Gastrocnemius medialis (tissue), 4 donors: ENCODE measurements around the gene DPH2. TPM values are rescaled to one million over a fixed set of nuclear protein-coding genes. Genes with fewer than 3 reads are reported as not detected.

Source experiments
- ATAC-seq, 2 donors: fragments of 150-250 bp; one replicate each; pipeline ENCODE4 v1.9.1; 2016
- DNase-seq, 2 donors: peaks; one replicate each; pipeline ENCODE4 v3.0.0-alpha.2; 2019
- H3K27ac ChIP-seq, 4 donors: fragments of 200-600 bp; sonication (generic); 1 replicate in 1 of 4; 2 replicates in 3 of 4; pipeline ENCODE4 v1.5.1; 2016 to 2018; ENCODE audit warnings: mild to moderate bottlenecking in 2 of 4, moderate library complexity in 1 of 4
- H3K27me3 ChIP-seq, 3 donors: fragments of 200-600 bp; sonication (generic) in 2 of 3; 1 replicate in 1 of 3; 2 replicates in 2 of 3; pipeline versions ENCODE4 v1.5.1 to v1.6.0; 2016 to 2019; ENCODE audit warnings: mild to moderate bottlenecking in 1 of 3, moderate library complexity in 1 of 3
- H3K36me3 ChIP-seq, 2 donors: fragments of 200-600 bp; sonication (generic) in 1 of 2; one replicate each; pipeline ENCODE4 v1.5.1; 2017 to 2018
- H3K4me1 ChIP-seq, 2 donors: fragments of 200-600 bp; sonication (generic) in 1 of 2; one replicate each; pipeline ENCODE4 v1.5.1; 2016 to 2017; ENCODE audit warnings: mild to moderate bottlenecking in 2 of 2
- H3K4me3 ChIP-seq, 4 donors: fragments of 200-600 bp; sonication (generic) in 3 of 4; 1 replicate in 1 of 4; 2 replicates in 3 of 4; pipeline ENCODE4 v1.5.1; 2016 to 2019; ENCODE audit warnings: mild to moderate bottlenecking in 2 of 4
- H3K9me3 ChIP-seq, 3 donors: fragments of 200-600 bp; sonication (generic) in 2 of 3; 1 replicate in 1 of 3; 2 replicates in 2 of 3; pipeline ENCODE4 v1.5.1; 2016 to 2019
- CTCF ChIP-seq, 5 experiments: fragments of 450-650 bp in 3 of 5; fragments of 200-600 bp in 2 of 5; sonication (generic) in 2 of 5; IDR thresholded peaks in 4 of 5; conservative IDR thresholded peaks in 1 of 5; 1 replicate in 4 of 5; 2 replicates in 1 of 5; pipeline ENCODE4 v1.5.1; 2016 to 2019; ENCODE audit warnings: antibody characterized with exemption in 5 of 5, mild to moderate bottlenecking in 3 of 5, moderate library complexity in 3 of 5
- POLR2A ChIP-seq, 2 donors: fragments of 450-650 bp; IDR thresholded peaks; one replicate each; pipeline ENCODE4 v1.6.1; 2017; ENCODE audit warnings: antibody characterized with exemption in 2 of 2, mild to moderate bottlenecking in 2 of 2, moderate library complexity in 2 of 2
- in situ Hi-C, 4 donors: fragments of 200-750 bp; cut with MboI; loops; one replicate each; pipeline versions ENCODE4 v1.15.0 to v1.8.0; 2017; ENCODE audit warnings: low sequenced_read_pairs in 4 of 4
- intact Hi-C: fragments of 100-400 bp; cut with DNase I; formaldehyde crosslinking; loops from one replicate; pipeline ENCODE4 v1.15.1; 2023; ENCODE audit warnings: low total_unique reads
- total RNA-seq, 4 donors: library from RNA; depleted of rRNA; stranded (reverse); fragments of >200 nt; gene quantifications; one replicate each; pipeline versions ENCODE4 v1.1.0 to v1.2.3, GENCODE V29; 2016

DPH2 gene
- total RNA-seq, 4 donors from 2014 or later, result 53.1 to 68.3 (median 55.3) TPM

DNA sequence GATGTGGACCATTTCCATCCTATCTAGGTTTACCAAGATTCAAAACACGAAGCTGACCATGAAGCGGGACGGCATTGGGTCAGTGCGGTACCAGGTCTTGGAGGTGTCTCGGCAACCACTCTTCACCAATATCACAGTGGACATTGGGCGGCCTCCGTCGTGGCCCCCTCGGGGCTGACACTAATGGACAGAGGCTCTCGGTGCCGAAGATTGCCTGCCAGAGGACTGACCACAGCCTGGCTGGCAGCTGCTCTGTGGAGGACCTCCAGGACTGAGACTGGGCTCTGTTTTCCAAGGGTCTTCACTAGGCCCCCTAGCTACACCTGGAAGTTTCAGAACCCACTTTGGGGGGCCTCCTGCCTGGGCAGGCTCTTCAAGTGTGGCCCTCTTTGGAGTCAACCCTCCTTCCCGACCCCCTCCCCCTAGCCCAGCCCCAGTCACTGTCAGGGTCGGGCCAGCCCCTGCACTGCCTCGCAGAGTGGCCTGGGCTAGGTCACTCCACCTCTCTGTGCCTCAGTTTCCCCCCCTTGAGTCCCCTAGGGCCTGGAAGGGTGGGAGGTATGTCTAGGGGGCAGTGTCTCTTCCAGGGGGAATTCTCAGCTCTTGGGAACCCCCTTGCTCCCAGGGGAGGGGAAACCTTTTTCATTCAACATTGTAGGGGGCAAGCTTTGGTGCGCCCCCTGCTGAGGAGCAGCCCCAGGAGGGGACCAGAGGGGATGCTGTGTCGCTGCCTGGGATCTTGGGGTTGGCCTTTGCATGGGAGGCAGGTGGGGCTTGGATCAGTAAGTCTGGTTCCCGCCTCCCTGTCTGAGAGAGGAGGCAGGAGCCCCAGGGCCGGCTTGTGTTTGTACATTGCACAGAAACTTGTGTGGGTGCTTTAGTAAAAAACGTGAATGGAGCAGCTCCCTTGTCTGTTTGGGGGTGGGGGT is 20.7 kb downstream of the DPH2 start:
- no peak for DNase-seq
- Histone ChIP-seq H3K36me3 (no peaks in the 10 kb centered on the region), H3K27ac (peak overlapping the region; percentile 71 to 83 (median 76)), H3K4me3 (peak overlapping the region; percentile 63 to 95 (median 70)), H3K9me3 (no peaks in the 10 kb centered on the region), H3K4me1 (peaks cover 0 to 17% of the 10 kb centered on the region in 2 donors), H3K27me3 (no peaks in the 10 kb centered on the region)
- ATAC-seq, result no peak
- in situ Hi-C loops, result loop anchor here in 1 of 4 donors (10.0 kb wide), 1 partner anchor 54 kb away; no protein-coding TSS in a partner anchor
- TF ChIP-seq POLR2A (IDR thresholded peaks at IDR 0.05) (no peak), CTCF (IDR thresholded peaks at IDR 0.05 in 4 of 5, conservative IDR thresholded peaks at IDR 0.05 in 1 of 5) (no peak)
- intact Hi-C loops, result loop anchor here (1.0 to 5.0 kb wide), 2 partner anchors 10 to 42 kb away; partner anchors contain the start of gene SLC6A9

- Histone ChIP-seq H3K36me3 (no peaks in the 10 kb centered on the region), H3K4me1 (peaks cover 0 to 17% of the 10 kb centered on the region in 2 donors), H3K27ac (peak overlapping the region; percentile 71 to 83 (median 76)), H3K4me3 (peak overlapping the region; percentile 63 to 95 (median 70)), H3K9me3 (no peaks in the 10 kb centered on the region), H3K27me3 (no peaks in the 10 kb centered on the region)
- DNase-seq, result no peak
- intact Hi-C loops, result loop anchor here (1.0 to 5.0 kb wide), 2 partner anchors 11 to 41 kb away; partner anchors contain the start of gene SLC6A9
- TF ChIP-seq POLR2A (IDR thresholded peaks at IDR 0.05), result no peak
- TF ChIP-seq CTCF (IDR thresholded peaks at IDR 0.05 in 4 of 5, conservative IDR thresholded peaks at IDR 0.05 in 1 of 5), result no peak
- in situ Hi-C loops, result loop anchor here in 1 of 4 donors (10.0 kb wide), 1 partner anchor 54 kb away; no protein-coding TSS in a partner anchor
- ATAC-seq, result peak; percentile 37 to 54
Observed at GRCh38 chr1:43991200-43991475, 21.3 kb downstream of the DPH2 start.

DNA sequence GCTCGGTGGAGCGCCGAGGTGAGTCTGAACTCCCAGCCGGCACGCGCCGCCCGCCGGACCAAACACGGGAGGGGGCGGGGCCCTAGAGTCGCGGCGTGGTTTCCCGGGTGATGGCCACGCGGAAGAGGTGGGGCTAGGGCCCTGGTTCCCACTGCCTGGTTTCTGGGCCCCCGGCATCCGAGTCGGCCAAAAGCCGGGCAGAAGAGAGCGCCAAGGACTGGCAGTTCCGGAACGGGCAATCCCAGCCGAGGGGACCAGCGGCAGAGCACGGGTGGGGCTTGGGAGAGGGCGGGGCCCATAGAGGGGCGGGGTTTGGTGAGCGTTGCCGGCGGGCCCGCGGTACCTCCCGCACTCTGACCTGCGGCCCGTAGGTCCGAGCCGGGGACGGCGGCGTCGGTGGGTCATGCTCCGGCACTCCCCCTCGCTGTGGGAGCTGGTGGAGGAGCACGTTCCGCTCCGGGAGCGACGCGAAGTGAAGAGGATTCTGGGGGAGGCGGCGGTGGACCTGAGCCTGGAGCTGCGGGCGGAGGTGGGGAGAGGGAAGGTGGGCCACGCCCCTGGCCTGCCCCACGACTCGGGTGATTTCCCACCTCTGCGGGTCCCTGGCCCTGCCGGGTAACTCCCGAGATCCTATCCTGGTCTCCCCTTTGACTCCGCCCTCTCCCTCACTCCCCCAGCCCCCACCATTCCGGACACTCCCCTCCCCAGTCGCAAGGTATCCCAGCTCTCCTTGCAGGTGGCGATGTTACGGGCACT is 21.8 kb downstream of the DPH2 start, which contains the start of gene CCDC24:
TSS of gene CCDC24 (plus strand) at position 124 of the 756 bp plus-strand sequence. CDS start at position 404, 280 bp downstream.
- ATAC-seq, result peak; percentile 89 to 92
- Histone ChIP-seq H3K9me3 (no peaks in the 10 kb centered on the region), H3K4me1 (peaks cover 0 to 17% of the 10 kb centered on the region in 2 donors), H3K4me3 (peak within 1 kb of the TSS; percentile 63 to 95 (median 70)), H3K36me3 (no peaks in the 10 kb centered on the region), H3K27ac (peak within 1 kb of the TSS; percentile 71 to 83 (median 76)), H3K27me3 (no peaks in the 10 kb centered on the region)
- in situ Hi-C loops, result loop anchor here in 1 of 4 donors (10.0 kb wide), 1 partner anchor 53 kb away; no protein-coding TSS in a partner anchor
- peak; percentile 77 to 81 for DNase-seq
- intact Hi-C loops, result loop anchor here (1.0 to 5.0 kb wide), 2 partner anchors 11 to 41 kb away; partner anchors contain the start of gene SLC6A9
- peak; percentile 6 to 30 for TF ChIP-seq POLR2A (IDR thresholded peaks at IDR 0.05)
- no peak for TF ChIP-seq CTCF (IDR thresholded peaks at IDR 0.05 in 4 of 5, conservative IDR thresholded peaks at IDR 0.05 in 1 of 5)

DNA sequence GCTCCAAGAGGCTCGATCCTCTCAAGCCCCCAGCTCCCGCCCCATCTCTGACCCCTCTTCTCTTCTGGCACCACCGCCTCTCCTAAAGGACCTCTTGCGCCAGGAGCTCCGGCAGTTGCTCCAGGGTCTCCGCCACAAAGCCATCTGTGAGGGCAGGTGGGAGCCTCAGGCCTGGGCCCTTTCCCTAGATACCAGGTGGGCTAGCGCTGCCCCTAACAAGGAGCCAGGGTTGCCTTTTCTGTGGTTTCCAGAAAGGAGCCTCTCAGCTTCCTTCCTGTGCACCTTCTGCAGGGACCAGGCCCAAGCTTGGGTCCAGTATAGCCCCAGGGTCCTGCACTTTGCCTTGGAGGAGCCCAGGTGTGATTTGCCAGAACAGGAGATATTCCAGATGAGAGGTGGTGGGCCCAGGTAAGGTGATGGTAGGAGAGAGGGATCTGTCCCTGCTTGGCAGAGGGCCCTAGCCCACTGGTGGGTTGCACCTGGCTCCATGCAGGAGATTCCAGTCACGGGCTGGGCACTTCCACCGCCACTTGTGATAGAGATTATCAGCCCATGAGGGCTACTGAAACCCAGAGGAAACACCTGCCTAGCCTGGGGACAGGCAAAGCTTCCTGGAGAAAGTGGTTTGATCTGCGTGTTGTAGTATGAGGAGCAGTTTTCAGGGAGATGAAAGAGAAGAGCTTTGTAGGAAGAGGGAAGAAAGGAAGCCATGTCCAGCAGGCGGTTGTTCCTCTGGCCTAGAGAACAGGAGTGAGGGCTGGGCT is 22.6 kb downstream of the DPH2 start:
- intact Hi-C loops, result loop anchor here (5.0 kb wide), 1 partner anchor 40 kb away; the partner anchor contains the start of gene SLC6A9
- DNase-seq (peak in 1 of 2 donors; percentile 36), ATAC-seq (no peak)
- Histone ChIP-seq H3K9me3 (no peaks in the 10 kb centered on the region), H3K4me1 (peaks cover 0 to 17% of the 10 kb centered on the region in 2 donors), H3K36me3 (no peaks in the 10 kb centered on the region), H3K4me3 (peak overlapping the region; percentile 63 to 95 (median 70)), H3K27ac (peak overlapping the region in 2 of 4 donors; percentile 79 to 83), H3K27me3 (no peaks in the 10 kb centered on the region)
- in situ Hi-C loops, result loop anchor here in 1 of 4 donors (10.0 kb wide), 1 partner anchor 52 kb away; no protein-coding TSS in a partner anchor
- TF ChIP-seq POLR2A (IDR thresholded peaks at IDR 0.05) (no peak), CTCF (IDR thresholded peaks at IDR 0.05 in 4 of 5, conservative IDR thresholded peaks at IDR 0.05 in 1 of 5) (no peak)
